22Rv1 (cell line): ENCODE measurements around the gene DCTD.

Source experiments
- ZFX ChIP-seq: fragments of 450-650 bp; IDR thresholded peaks from 2 replicates; pipeline ENCODE4 v1.6.1; 2017; ENCODE audit warnings: antibody characterized with exemption, borderline replicate concordance
- TF ChIP-seq, protein P1 (sequence below): fragments of 450-650 bp; IDR thresholded peaks from 2 replicates; pipeline ENCODE4 v1.5.1; 2017; ENCODE audit warnings: mild to moderate bottlenecking

GRCh38 chr4:182930889-182931288 lies 13.7 kb upstream of the DCTD start:
- TF ChIP-seq, protein P1, sequence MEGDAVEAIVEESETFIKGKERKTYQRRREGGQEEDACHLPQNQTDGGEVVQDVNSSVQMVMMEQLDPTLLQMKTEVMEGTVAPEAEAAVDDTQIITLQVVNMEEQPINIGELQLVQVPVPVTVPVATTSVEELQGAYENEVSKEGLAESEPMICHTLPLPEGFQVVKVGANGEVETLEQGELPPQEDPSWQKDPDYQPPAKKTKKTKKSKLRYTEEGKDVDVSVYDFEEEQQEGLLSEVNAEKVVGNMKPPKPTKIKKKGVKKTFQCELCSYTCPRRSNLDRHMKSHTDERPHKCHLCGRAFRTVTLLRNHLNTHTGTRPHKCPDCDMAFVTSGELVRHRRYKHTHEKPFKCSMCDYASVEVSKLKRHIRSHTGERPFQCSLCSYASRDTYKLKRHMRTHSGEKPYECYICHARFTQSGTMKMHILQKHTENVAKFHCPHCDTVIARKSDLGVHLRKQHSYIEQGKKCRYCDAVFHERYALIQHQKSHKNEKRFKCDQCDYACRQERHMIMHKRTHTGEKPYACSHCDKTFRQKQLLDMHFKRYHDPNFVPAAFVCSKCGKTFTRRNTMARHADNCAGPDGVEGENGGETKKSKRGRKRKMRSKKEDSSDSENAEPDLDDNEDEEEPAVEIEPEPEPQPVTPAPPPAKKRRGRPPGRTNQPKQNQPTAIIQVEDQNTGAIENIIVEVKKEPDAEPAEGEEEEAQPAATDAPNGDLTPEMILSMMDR, result no peak
- no peak for TF ChIP-seq ZFX
